Measurements from ENCODE around the gene CHAF1A.

GRCh38 chr19:4376991-4377781, 25.3 kb upstream of the CHAF1A start:
- TF ChIP-seq CTCF (IDR thresholded peaks at IDR 0.05; ENCODE audit: insufficient read depth, low read length, poor library complexity, severe bottlenecking) = no peak
- no peak for TF ChIP-seq EZH2phosphoT487 (conservative IDR thresholded peaks at IDR 0.05; ENCODE audit: low read length)
